Calu3 (cell line): ENCODE results near the gene UNKL. TPM values are rescaled to one million over a fixed set of nuclear protein-coding genes. Genes with fewer than 3 reads are reported as not detected.
"Not testable (repeated sequence)": the region's sequence is repeated elsewhere in the genome, so short reads cannot be mapped to it uniquely, and the experiment has no call there.

Source experiments
- BruUV-seq: library from RNA; stranded (reverse); fragments of 400-500 nt; replicated peaks from 2 replicates; lab custom pipeline; 2021; lab: Mats Ljungman, UMichigan
- CTCF ChIA-PET: fragments of 300-600 bp; sonication (Branson Sonifier 250); formaldehyde crosslinking; loops from one replicate; lab custom pipeline; 2022; ENCODE audit warnings: antibody characterized with exemption; lab: Charles Lee
- DNase-seq: peaks from one replicate; pipeline ENCODE4 v3.0.0; 2022
- H3K27ac Mint-ChIP-seq: one replicate; pipeline ENCODE4 v1.8.0; 2022; ENCODE audit warnings: mixed read lengths; ENCODE audit not compliant: unreplicated experiment
- H3K27me3 Mint-ChIP-seq: one replicate; pipeline ENCODE4 v1.8.0; 2022; ENCODE audit warnings: mixed read lengths; ENCODE audit not compliant: unreplicated experiment
- H3K36me3 Mint-ChIP-seq: one replicate; pipeline ENCODE4 v1.8.0; 2022; ENCODE audit warnings: mild to moderate bottlenecking, moderate library complexity, mixed read lengths; ENCODE audit not compliant: insufficient read depth, unreplicated experiment
- H3K4me1 Mint-ChIP-seq: one replicate; pipeline ENCODE4 v1.8.0; 2022; ENCODE audit warnings: mild to moderate bottlenecking, low read depth, mixed read lengths; ENCODE audit not compliant: unreplicated experiment
- H3K4me3 Mint-ChIP-seq: one replicate; pipeline ENCODE4 v1.8.0; 2022; ENCODE audit warnings: mild to moderate bottlenecking, low read depth, moderate library complexity, mixed read lengths; ENCODE audit not compliant: unreplicated experiment
- H3K9me3 Mint-ChIP-seq: one replicate; pipeline ENCODE4 v1.8.0; 2022; ENCODE audit warnings: low read depth, mixed read lengths; ENCODE audit not compliant: unreplicated experiment
- intact Hi-C: fragments of 100-400 bp; cut with micrococcal nuclease; formaldehyde crosslinking; loops from one replicate; pipeline ENCODE4 v1.10.0; 2022; ENCODE audit not compliant: unreplicated experiment
- total RNA-seq: library from RNA; stranded (reverse); gene quantifications from 2 replicates; pipeline ENCODE4 v1.2.3, GENCODE V29; 2022
- TF ChIP-seq, protein P1 (sequence below): fragments of 200-600 bp; IDR thresholded peaks from one replicate; pipeline ENCODE4 v1.8.0; 2022; ENCODE audit warnings: antibody characterized with exemption; ENCODE audit not compliant: unreplicated experiment

UNKL gene
- total RNA-seq, 1 experiment from 2014 or later, result 35.5 TPM

DNA sequence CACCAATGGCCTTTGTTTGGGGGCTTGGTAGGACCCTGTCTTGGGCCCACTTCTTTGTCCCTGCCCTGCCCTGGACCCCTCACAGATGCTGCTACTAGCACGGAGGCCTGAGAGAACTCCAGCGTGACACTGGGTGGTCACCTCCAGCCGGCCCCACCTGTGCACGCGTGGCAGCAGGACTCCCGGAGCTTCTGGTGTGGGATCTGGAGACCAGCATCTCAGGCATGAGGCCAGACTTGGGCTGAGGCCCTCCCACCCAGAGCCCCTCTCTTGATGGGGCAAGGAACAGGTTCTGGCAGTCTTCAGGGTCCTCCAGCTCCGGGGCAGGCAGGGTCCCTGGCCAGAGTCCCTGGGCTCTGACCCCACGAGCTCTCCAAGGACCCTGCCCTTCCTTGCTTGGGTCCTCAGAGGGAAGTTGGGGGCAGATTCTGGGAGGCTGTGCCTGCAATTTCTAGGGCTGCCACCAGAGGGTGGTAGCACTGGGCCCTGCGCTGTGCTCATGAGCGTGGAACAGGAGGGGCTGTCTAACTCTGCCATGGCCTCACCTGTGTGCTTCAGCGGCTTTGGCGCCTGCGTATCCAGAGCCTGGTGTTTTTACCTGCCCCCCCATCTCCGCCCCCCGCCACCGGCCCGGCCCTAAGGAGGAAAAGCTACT lies 84.1 kb downstream of the UNKL start:
- DNase-seq, result no peak
- intact Hi-C loops, result no loop called here
- BruUV-seq, result no TSS peak
- H3K36me3 Mint-ChIP-seq, result peaks cover 33% of the 10 kb centered on the region
- H3K27me3 Mint-ChIP-seq, result peaks cover 14% of the 10 kb centered on the region
- TF ChIP-seq, protein P1, sequence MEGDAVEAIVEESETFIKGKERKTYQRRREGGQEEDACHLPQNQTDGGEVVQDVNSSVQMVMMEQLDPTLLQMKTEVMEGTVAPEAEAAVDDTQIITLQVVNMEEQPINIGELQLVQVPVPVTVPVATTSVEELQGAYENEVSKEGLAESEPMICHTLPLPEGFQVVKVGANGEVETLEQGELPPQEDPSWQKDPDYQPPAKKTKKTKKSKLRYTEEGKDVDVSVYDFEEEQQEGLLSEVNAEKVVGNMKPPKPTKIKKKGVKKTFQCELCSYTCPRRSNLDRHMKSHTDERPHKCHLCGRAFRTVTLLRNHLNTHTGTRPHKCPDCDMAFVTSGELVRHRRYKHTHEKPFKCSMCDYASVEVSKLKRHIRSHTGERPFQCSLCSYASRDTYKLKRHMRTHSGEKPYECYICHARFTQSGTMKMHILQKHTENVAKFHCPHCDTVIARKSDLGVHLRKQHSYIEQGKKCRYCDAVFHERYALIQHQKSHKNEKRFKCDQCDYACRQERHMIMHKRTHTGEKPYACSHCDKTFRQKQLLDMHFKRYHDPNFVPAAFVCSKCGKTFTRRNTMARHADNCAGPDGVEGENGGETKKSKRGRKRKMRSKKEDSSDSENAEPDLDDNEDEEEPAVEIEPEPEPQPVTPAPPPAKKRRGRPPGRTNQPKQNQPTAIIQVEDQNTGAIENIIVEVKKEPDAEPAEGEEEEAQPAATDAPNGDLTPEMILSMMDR, result peak; percentile 68
- H3K4me3 Mint-ChIP-seq, result no peak overlapping the region
- CTCF ChIA-PET, result interaction anchor here (0.6 to 1.0 kb wide), 3 partner anchors 85 to 662 kb away, joined by 3 to 4 read pairs (median 3); partner anchors contain the start of gene RHOT2
- peaks cover 8% of the 10 kb centered on the region for H3K4me1 Mint-ChIP-seq
- H3K9me3 Mint-ChIP-seq, result no peaks in the 10 kb centered on the region
- no peak overlapping the region for H3K27ac Mint-ChIP-seq

DNA sequence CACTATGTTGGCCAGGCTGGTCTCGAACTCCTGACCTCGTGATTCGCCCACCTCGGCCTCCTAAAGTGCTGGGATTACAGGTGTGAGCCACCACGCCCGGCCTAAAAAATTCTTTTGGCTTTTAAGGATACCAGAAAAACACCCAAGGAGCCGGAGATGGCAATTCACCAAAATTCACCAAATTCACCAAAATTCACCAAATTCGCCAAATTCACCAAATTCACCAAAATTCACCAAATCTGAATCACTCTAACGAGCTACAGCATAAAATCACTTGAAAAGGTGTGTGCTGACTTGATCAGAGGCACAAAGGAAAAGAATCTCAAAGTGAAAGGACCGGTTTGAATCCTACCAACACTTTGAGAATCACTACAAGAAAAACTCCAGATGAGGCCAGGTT lies 85.5 kb downstream of the UNKL start:
- H3K27me3 Mint-ChIP-seq, DNase-seq, BruUV-seq, H3K9me3 Mint-ChIP-seq, H3K4me1 Mint-ChIP-seq, intact Hi-C loops, H3K4me3 Mint-ChIP-seq, CTCF ChIA-PET, H3K27ac Mint-ChIP-seq: not testable (repeated sequence)
- H3K36me3 Mint-ChIP-seq, result peaks cover 47% of the 10 kb centered on the region

DNA sequence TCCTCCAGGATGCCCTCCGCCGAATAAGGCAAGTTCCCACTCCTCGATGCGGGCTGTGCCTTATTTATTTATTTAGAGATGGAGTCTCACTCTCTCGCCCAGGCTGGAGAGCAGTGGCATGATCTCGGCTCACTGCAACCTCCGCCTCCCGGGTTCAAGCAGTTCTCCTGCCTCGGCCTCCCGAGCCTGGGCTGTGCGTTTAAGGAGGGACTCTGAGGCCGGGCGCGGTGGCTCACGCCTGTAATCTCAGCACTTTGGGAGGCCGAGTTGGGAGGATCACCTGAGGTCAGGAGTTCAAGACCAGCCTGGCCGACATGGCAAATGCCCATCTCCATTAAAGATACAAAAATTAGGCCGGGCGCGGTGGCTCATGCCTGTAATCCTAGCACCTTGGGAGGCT lies 86.4 kb downstream of the UNKL start:
- H3K9me3 Mint-ChIP-seq, CTCF ChIA-PET, DNase-seq, H3K4me1 Mint-ChIP-seq, H3K27ac Mint-ChIP-seq, intact Hi-C loops, H3K4me3 Mint-ChIP-seq, H3K27me3 Mint-ChIP-seq, BruUV-seq: not testable (repeated sequence)
- peaks cover 56% of the 10 kb centered on the region for H3K36me3 Mint-ChIP-seq

DNA sequence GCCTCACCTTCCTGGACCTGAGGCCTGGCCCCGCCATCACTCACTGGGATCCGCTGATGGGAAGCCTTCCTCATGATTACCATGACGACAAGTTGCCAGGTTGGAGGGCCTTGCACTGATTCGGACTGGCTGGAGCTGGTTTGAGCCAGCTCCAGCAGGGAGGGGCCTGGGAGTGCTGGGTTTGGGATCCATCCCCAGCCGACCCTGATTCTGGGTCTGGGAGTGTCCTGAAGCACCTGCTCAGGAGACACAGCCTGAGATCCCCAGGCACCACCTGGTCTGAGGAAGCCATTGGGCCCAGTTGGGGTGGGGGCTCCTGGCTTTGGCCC lies 86.9 kb downstream of the UNKL start:
- DNase-seq, result no peak
- peaks cover 8% of the 10 kb centered on the region for H3K4me1 Mint-ChIP-seq
- no peaks in the 10 kb centered on the region for H3K9me3 Mint-ChIP-seq
- TF ChIP-seq, protein P1, result no peak
- BruUV-seq, result no TSS peak
- no peak overlapping the region for H3K4me3 Mint-ChIP-seq
- no peaks in the 10 kb centered on the region for H3K27me3 Mint-ChIP-seq
- CTCF ChIA-PET, result no interaction called here
- H3K27ac Mint-ChIP-seq, result no peak overlapping the region
- intact Hi-C loops, result no loop called here
- peaks cover 61% of the 10 kb centered on the region for H3K36me3 Mint-ChIP-seq

DNA sequence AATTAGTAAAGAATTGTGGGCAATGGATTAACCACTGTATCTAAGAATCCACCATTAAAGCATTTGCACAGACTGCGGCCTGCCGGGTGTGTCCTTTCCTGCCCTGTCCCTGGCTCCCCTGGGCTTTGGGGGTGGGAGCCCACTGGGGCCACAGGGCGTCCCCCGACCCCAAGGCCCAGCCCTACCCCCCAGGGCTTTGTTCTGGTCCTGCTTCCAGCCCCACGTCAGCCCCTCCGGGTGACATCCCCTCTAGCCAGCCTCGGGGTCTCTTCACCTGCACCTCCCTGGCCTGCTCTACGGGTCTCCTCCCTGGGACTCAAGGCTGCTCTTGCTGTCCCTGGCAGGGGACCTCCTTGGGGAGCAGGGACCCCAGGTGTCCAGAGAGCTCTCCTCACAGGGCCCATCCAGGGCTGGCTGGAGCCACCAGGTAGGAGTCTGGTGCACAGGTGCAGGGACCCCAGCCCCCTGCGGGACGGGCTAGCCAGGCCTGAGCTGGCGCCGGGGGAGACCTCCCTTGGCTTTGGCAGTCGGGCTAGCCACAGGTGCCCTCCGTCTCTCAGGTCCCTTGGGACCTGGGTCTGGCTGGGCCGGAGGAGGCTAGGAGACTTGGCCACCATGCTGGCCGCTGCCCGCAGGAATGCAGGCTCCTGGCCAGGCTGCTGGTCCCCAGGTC lies 87.4 kb downstream of the UNKL start:
- Mint-ChIP-seq H3K27ac (no peak overlapping the region), H3K4me3 (no peak overlapping the region), H3K36me3 (peaks cover 62% of the 10 kb centered on the region), H3K9me3 (no peaks in the 10 kb centered on the region), H3K27me3 (no peaks in the 10 kb centered on the region), H3K4me1 (peaks cover 8% of the 10 kb centered on the region)
- TF ChIP-seq, protein P1, result no peak
- intact Hi-C loops, result no loop called here
- no peak for DNase-seq
- BruUV-seq, result no TSS peak
- CTCF ChIA-PET, result interaction anchor here (1.1 kb wide), 1 partner anchor 18 kb away, joined by 3 read pairs; the partner anchor contains the start of gene UBE2I
